HCT116 (cell line): ENCODE results near the gene HYI. TPM values are rescaled to one million over a fixed set of nuclear protein-coding genes. Genes with fewer than 3 reads are reported as not detected.

ENCODE experiments used
- ATAC-seq: fragments of 200-7000 bp; cut with Tn5 transposase; 2 replicates; pipeline ENCODE4 v1.9.1; 2020; ENCODE audit warnings: mild to moderate bottlenecking, moderate library complexity
- BruUV-seq: library from RNA; stranded (reverse); fragments of 400-500 nt; replicated peaks from 2 replicates; lab custom pipeline; 2021; lab: Mats Ljungman, UMichigan
- CTCF ChIA-PET: fragments of 300-600 bp; sonication (Branson Sonifier 250); formaldehyde crosslinking; loops from one replicate; lab custom pipeline; 2021; ENCODE audit warnings: antibody characterized with exemption; lab: Charles Lee
- POLR2A ChIA-PET: fragments of 300-600, 350-600 bp; sonication (Branson Sonifier 250); formaldehyde crosslinking; loops from one replicate; lab custom pipeline; 2021; ENCODE audit warnings: antibody characterized with exemption; lab: Charles Lee
- RAD21 ChIA-PET, 2 experiments: fragments of 300-600 bp; sonication (Branson Sonifier 250); formaldehyde crosslinking; loops; one replicate each; lab custom pipeline; 2023; ENCODE audit warnings: low total read pairs in 2 of 2; ENCODE audit not compliant: uncharacterized antibody in 2 of 2, unreplicated experiment in 2 of 2, low non-redundant PET in 1 of 2; lab: Charles Lee
- DNase-seq: peaks from one replicate; pipeline ENCODE4 v3.0.0-alpha.2; 2010; ENCODE audit warnings: low read depth, low spot score
- H2AFZ ChIP-seq: fragments of 200-600 bp; shearing (Covaris generic), sonication (generic); 2 replicates; pipeline ENCODE4 v1.6.1; 2017; ENCODE audit warnings: low read depth, mixed run types, mixed read lengths, antibody characterized with exemption, low read length; ENCODE audit not compliant: poor library complexity, severe bottlenecking
- H3K27ac ChIP-seq: 2 replicates; pipeline ENCODE4 v1.5.1; 2012; ENCODE audit warnings: low read depth, low read length
- H3K27me3 ChIP-seq: fragments of 200-600 bp; sonication (generic); 2 replicates; pipeline ENCODE4 v1.6.1; 2016; ENCODE audit warnings: mixed run types, low read length, mixed read lengths; ENCODE audit not compliant: insufficient read depth
- H3K36me3 ChIP-seq, 2 experiments: fragments of 200-500 bp in 1 of 2; fragments of 200-600 bp in 1 of 2; sonication (Bioruptor generic) in 1 of 2; sonication (generic) in 1 of 2; 2 replicates each; pipeline versions ENCODE4 v1.5.1 to v1.6.1; 2014 to 2016; ENCODE audit warnings: low read length in 2 of 2, inconsistent platforms in 1 of 2, mixed read lengths in 1 of 2, mixed run types in 1 of 2; ENCODE audit not compliant: insufficient read depth in 2 of 2, control insufficient read depth in 1 of 2
- H3K4me1 ChIP-seq, 2 experiments: fragments of 200-600 bp in 1 of 2; sonication (generic) in 1 of 2; 2 replicates each; pipeline versions ENCODE4 v1.5.1 to v1.6.1; 2012 to 2017; ENCODE audit warnings: low read length in 2 of 2, inconsistent platforms in 1 of 2, mild to moderate bottlenecking in 1 of 2, mixed read lengths in 1 of 2, mixed run types in 1 of 2, moderate library complexity in 1 of 2; ENCODE audit not compliant: insufficient read depth in 2 of 2, control insufficient read depth in 1 of 2
- H3K4me2 ChIP-seq: fragments of 200-600 bp; sonication (generic); 2 replicates; pipeline ENCODE4 v1.6.1; 2017; ENCODE audit warnings: mixed run types, low read length, mixed read lengths
- H3K4me3 ChIP-seq, 2 experiments: fragments of 200-600 bp in 1 of 2; sonication (generic) in 1 of 2; replicated peaks in 1 of 2; 2 replicates each; pipeline ENCODE4 v1.5.1; 2011 to 2016; ENCODE audit warnings: low read length in 2 of 2, control low read depth in 1 of 2, low read depth in 1 of 2, mild to moderate bottlenecking in 1 of 2, mixed read lengths in 1 of 2, mixed run types in 1 of 2
- H3K79me2 ChIP-seq: fragments of 200-600 bp; sonication (generic); 2 replicates; pipeline ENCODE4 v1.6.1; 2017; ENCODE audit warnings: mild to moderate bottlenecking, mixed run types, low read length, moderate library complexity, mixed read lengths; ENCODE audit not compliant: insufficient read depth
- H3K9ac ChIP-seq: fragments of 200-600 bp; sonication (generic); 2 replicates; pipeline ENCODE4 v1.6.1; 2016; ENCODE audit warnings: low read length, mixed read lengths
- H3K9me2 ChIP-seq: fragments of 200-600 bp; sonication (generic), shearing (Covaris generic); 2 replicates; pipeline ENCODE4 v1.6.1; 2017; ENCODE audit warnings: mixed run types, mild to moderate bottlenecking, moderate library complexity; ENCODE audit not compliant: insufficient read depth
- H3K9me3 ChIP-seq, 2 experiments: fragments of 200-500 bp in 1 of 2; fragments of 200-600 bp in 1 of 2; sonication (Bioruptor generic) in 1 of 2; sonication (generic) in 1 of 2; 2 replicates each; pipeline ENCODE4 v1.6.1; 2014 to 2017; ENCODE audit warnings: low read length in 2 of 2, mixed read lengths in 2 of 2, inconsistent platforms in 1 of 2, low read depth in 1 of 2, mild to moderate bottlenecking in 1 of 2, mixed run types in 1 of 2, moderate library complexity in 1 of 2; ENCODE audit not compliant: control insufficient read depth in 1 of 2, insufficient read depth in 1 of 2
- H4K20me1 ChIP-seq: fragments of 200-600 bp; sonication (generic), shearing (Covaris generic); 2 replicates; pipeline ENCODE4 v1.6.1; 2017; ENCODE audit warnings: mixed run types, mild to moderate bottlenecking, moderate library complexity; ENCODE audit not compliant: insufficient read depth
- CBX3 ChIP-seq: IDR thresholded peaks from 2 replicates; pipeline ENCODE4 v1.6.1; 2012; ENCODE audit warnings: low read depth
- CEBPB ChIP-seq: IDR thresholded peaks from 2 replicates; pipeline ENCODE4 v1.6.1; 2012; ENCODE audit warnings: low read depth
- EGR1 ChIP-seq: IDR thresholded peaks from 2 replicates; pipeline ENCODE4 v1.6.1; 2012; ENCODE audit warnings: low read depth
- ELF1 ChIP-seq: IDR thresholded peaks from 2 replicates; pipeline ENCODE4 v1.6.1; 2012; ENCODE audit warnings: low read depth, borderline replicate concordance
- EZH2 ChIP-seq: fragments of 200-600 bp; sonication (generic); IDR thresholded peaks from 2 replicates; pipeline ENCODE4 v1.6.1; 2017; ENCODE audit warnings: antibody characterized with exemption, mixed run types
- EZH2phosphoT487 ChIP-seq: fragments of 200-600 bp; IDR thresholded peaks from 2 replicates; pipeline ENCODE4 v1.6.1; 2018; ENCODE audit warnings: antibody characterized with exemption, borderline replicate concordance
- FOSL1 ChIP-seq: IDR thresholded peaks from 2 replicates; pipeline ENCODE4 v1.6.1; 2012; ENCODE audit warnings: low read depth
- POLR2AphosphoS5 ChIP-seq: IDR thresholded peaks from 2 replicates; pipeline ENCODE4 v1.6.1; 2011; ENCODE audit warnings: mild to moderate bottlenecking, low read depth, low read length, moderate library complexity
- RAD21 ChIP-seq: IDR thresholded peaks from 2 replicates; pipeline ENCODE4 v1.6.1; 2012; ENCODE audit warnings: low read depth, mild to moderate bottlenecking
- SP1 ChIP-seq: IDR thresholded peaks from 2 replicates; pipeline ENCODE4 v1.6.1; 2012; ENCODE audit warnings: low read depth
- SRF ChIP-seq: IDR thresholded peaks from 2 replicates; pipeline ENCODE4 v1.6.1; 2012; ENCODE audit warnings: low read depth
- TCF7L2 ChIP-seq: IDR thresholded peaks from 2 replicates; pipeline ENCODE4 v1.7.0; 2011; ENCODE audit warnings: borderline replicate concordance, inconsistent platforms; ENCODE audit not compliant: insufficient read depth, insufficient read length; ENCODE audit errors: extremely low read depth
- ZBTB33 ChIP-seq: IDR thresholded peaks from 2 replicates; pipeline ENCODE4 v1.6.1; 2011; ENCODE audit warnings: mild to moderate bottlenecking, low read length, moderate library complexity; ENCODE audit not compliant: insufficient replicate concordance; ENCODE audit errors: extremely low read depth
- ZFX ChIP-seq: fragments of 450-650 bp; IDR thresholded peaks from 2 replicates; pipeline ENCODE4 v1.6.1; 2017
- intact Hi-C: fragments of 100-400 bp; cut with micrococcal nuclease; formaldehyde crosslinking; loops from 2 replicates; pipeline ENCODE4 v1.10.0; 2022
- total RNA-seq: library from RNA; stranded (reverse); gene quantifications from one replicate; pipeline ENCODE4 v1.2.1, GENCODE V29; 2021; ENCODE audit not compliant: unreplicated experiment
- TF ChIP-seq, protein P1 (sequence below): IDR thresholded peaks from 2 replicates; pipeline ENCODE4 v1.6.1; 2012

Gene HYI
- total RNA-seq, 1 experiment from 2014 or later, result 13.9 TPM

- CTCF ChIA-PET, result no interaction called here
- RAD21 ChIA-PET, result no interaction called here
- DNase-seq, result no peak
- BruUV-seq, result no TSS peak
- H3K36me3 ChIP-seq, result no peaks in the 10 kb centered on the region
- peaks cover under 1% of the 10 kb centered on the region in 2 experiments; a peak in 3 of 4 replicates for H3K9me3 ChIP-seq
- no peak for ATAC-seq
- intact Hi-C loops, result no loop called here
- no peaks in the 10 kb centered on the region for H3K9me2 ChIP-seq
- TF ChIP-seq RAD21, result no peak
- TF ChIP-seq ZFX, result no peak
- TF ChIP-seq, protein P1, sequence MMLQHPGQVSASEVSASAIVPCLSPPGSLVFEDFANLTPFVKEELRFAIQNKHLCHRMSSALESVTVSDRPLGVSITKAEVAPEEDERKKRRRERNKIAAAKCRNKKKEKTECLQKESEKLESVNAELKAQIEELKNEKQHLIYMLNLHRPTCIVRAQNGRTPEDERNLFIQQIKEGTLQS, result no peak
- no peak for TF ChIP-seq CEBPB
- no peak for TF ChIP-seq CBX3
- TF ChIP-seq EGR1, result no peak
- TF ChIP-seq ZBTB33, result no peak
- TF ChIP-seq EZH2, result no peak
- TF ChIP-seq TCF7L2, result no peak
- TF ChIP-seq POLR2AphosphoS5, result no peak
- TF ChIP-seq SP1, result no peak
- TF ChIP-seq ELF1, result no peak
- no peak for TF ChIP-seq EZH2phosphoT487
- no peak for TF ChIP-seq SRF
- no peak for TF ChIP-seq FOSL1
- H3K79me2 ChIP-seq, result no peaks in the 10 kb centered on the region
- H3K4me1 ChIP-seq, result peaks cover 0 to 4% of the 10 kb centered on the region in 2 experiments; a peak in 1 of 4 replicates
- H3K27me3 ChIP-seq, result no peaks in the 10 kb centered on the region
- no peak overlapping the region for H3K4me2 ChIP-seq
- POLR2A ChIA-PET, result no interaction called here
- H3K9ac ChIP-seq, result no peak overlapping the region
- H4K20me1 ChIP-seq, result no peaks in the 10 kb centered on the region
- H2AFZ ChIP-seq, result no peak overlapping the region
- H3K4me3 ChIP-seq, result no peak overlapping the region
- H3K27ac ChIP-seq, result no peak overlapping the region
Observed at GRCh38 chr1:43492826-43493225, 39.1 kb upstream of the HYI start.
